HFF-Myc (cell line): ENCODE data around the gene DCK.

Experiments
- DNase-seq: peaks from one replicate; pipeline ENCODE4 v3.0.0-alpha.2; 2011; ENCODE audit warnings: low read depth; ENCODE audit errors: extremely low read depth
- H3K4me3 ChIP-seq: replicated peaks from 2 replicates; pipeline ENCODE4 v1.5.1; 2011; ENCODE audit warnings: low read depth, mild to moderate bottlenecking, control low read depth, low read length
- TF ChIP-seq, protein P1 (sequence below): IDR thresholded peaks from 2 replicates; pipeline ENCODE4 v1.5.1; 2012; ENCODE audit warnings: mild to moderate bottlenecking, low read depth, low read length, control low read depth; ENCODE audit errors: missing control alignments

The DCK gene

GRCh38 chr4:70956549-70957210 is 36.8 kb upstream of the DCK start:
- DNase-seq, result no peak
- TF ChIP-seq, protein P1, sequence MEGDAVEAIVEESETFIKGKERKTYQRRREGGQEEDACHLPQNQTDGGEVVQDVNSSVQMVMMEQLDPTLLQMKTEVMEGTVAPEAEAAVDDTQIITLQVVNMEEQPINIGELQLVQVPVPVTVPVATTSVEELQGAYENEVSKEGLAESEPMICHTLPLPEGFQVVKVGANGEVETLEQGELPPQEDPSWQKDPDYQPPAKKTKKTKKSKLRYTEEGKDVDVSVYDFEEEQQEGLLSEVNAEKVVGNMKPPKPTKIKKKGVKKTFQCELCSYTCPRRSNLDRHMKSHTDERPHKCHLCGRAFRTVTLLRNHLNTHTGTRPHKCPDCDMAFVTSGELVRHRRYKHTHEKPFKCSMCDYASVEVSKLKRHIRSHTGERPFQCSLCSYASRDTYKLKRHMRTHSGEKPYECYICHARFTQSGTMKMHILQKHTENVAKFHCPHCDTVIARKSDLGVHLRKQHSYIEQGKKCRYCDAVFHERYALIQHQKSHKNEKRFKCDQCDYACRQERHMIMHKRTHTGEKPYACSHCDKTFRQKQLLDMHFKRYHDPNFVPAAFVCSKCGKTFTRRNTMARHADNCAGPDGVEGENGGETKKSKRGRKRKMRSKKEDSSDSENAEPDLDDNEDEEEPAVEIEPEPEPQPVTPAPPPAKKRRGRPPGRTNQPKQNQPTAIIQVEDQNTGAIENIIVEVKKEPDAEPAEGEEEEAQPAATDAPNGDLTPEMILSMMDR, result no peak
- H3K4me3 ChIP-seq, result no peak overlapping the region

DNA sequence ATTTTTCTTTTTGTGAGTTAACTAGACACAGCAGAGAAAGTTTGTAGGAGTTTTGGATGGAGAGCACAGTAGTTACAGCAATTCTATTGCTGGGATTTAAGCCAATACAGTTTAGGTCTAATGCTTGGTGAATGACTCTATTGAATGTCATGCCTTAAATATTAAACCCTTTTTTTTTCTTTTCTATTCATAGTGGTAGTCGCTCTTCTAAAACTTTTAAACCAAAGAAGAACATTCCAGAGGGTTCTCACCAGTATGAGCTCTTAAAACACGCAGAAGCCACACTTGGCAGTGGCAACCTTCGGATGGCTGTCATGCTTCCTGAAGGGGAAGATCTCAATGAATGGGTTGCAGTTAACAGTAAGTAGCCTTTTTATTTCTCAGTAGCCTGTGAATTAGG is 34.8 kb upstream of the DCK start:
- TF ChIP-seq, protein P1, result no peak
- no peak for DNase-seq
- no peak overlapping the region for H3K4me3 ChIP-seq

GRCh38 chr4:70969076-70969475 is 24.4 kb upstream of the DCK start:
- TF ChIP-seq, protein P1, result no peak
- no peak overlapping the region for H3K4me3 ChIP-seq
- no peak for DNase-seq

- H3K4me3 ChIP-seq, result no peak overlapping the region
- no peak for DNase-seq
These were observed 17.2 kb upstream of the DCK start for GRCh38 chr4:70976252-70976651.

GRCh38 chr4:70979445-70980008 is 13.9 kb upstream of the DCK start:
- DNase-seq, result no peak
- TF ChIP-seq, protein P1, result no peak
- no peak overlapping the region for H3K4me3 ChIP-seq

More at GRCh38 chr4:70976252-70976651, 17.2 kb upstream of the DCK start:
- TF ChIP-seq, protein P1, result no peak

- no peak overlapping the region for H3K4me3 ChIP-seq
- TF ChIP-seq, protein P1, result no peak
- no peak for DNase-seq
These were observed 13.3 kb upstream of the DCK start for GRCh38 chr4:70980196-70980595.
